OCI-LY7 (cell line): ENCODE data around the gene CECR2.

ENCODE experiments used
- EZH2phosphoT487 ChIP-seq: fragments of 200-600 bp; sonication (generic); IDR thresholded peaks from 2 replicates; pipeline ENCODE4 v1.6.1; 2018; ENCODE audit warnings: low read depth, borderline replicate concordance, mild to moderate bottlenecking, mixed run types, antibody characterized with exemption, low read length, moderate library complexity, mixed read lengths
- TF ChIP-seq, protein P1 (sequence below): fragments of 200-600 bp; sonication (generic); conservative IDR thresholded peaks from 2 replicates; pipeline ENCODE4 v1.5.1; 2014; ENCODE audit warnings: mild to moderate bottlenecking, antibody characterized with exemption, low read length, moderate library complexity, mixed read lengths

DNA sequence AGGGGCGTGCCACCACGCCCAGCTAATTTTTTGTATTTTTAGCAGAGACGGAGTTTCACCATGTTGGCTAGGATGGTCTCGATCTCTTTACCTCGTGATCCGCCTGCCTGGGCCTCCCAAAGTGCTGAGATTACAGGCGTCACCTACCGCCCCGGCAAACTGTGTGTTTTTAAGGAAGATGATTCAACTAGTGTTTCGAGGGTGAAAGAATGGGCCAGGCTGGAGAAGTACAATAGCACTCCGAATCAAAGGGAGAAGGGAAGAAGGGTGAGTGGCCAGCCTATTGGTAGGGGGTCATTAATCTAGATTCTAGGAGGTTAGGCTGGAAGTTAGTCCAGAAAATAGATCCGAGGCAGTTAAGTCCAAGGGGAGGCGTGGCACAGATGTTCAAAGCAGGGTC lies 2.9 kb upstream of the CECR2 start:
- no peak for TF ChIP-seq EZH2phosphoT487
- TF ChIP-seq, protein P1, sequence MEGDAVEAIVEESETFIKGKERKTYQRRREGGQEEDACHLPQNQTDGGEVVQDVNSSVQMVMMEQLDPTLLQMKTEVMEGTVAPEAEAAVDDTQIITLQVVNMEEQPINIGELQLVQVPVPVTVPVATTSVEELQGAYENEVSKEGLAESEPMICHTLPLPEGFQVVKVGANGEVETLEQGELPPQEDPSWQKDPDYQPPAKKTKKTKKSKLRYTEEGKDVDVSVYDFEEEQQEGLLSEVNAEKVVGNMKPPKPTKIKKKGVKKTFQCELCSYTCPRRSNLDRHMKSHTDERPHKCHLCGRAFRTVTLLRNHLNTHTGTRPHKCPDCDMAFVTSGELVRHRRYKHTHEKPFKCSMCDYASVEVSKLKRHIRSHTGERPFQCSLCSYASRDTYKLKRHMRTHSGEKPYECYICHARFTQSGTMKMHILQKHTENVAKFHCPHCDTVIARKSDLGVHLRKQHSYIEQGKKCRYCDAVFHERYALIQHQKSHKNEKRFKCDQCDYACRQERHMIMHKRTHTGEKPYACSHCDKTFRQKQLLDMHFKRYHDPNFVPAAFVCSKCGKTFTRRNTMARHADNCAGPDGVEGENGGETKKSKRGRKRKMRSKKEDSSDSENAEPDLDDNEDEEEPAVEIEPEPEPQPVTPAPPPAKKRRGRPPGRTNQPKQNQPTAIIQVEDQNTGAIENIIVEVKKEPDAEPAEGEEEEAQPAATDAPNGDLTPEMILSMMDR, result no peak
